HFFc6 (cell line): ENCODE data around the gene SORCS2. TPM values are rescaled to one million over a fixed set of nuclear protein-coding genes. Genes with fewer than 3 reads are reported as not detected.

Experiments used
- DNase-seq: peaks from one replicate; pipeline ENCODE4 v3.0.0-alpha.2; 2018
- H3K27ac Mint-ChIP-seq: 2 replicates; pipeline ENCODE4 v1.8.0; 2020; ENCODE audit warnings: mild to moderate bottlenecking, mixed read lengths
- H3K27me3 Mint-ChIP-seq: 2 replicates; pipeline ENCODE4 v1.8.0; 2021; ENCODE audit warnings: mild to moderate bottlenecking, moderate library complexity, mixed read lengths; ENCODE audit not compliant: insufficient read depth
- H3K36me3 Mint-ChIP-seq: 2 replicates; pipeline ENCODE4 v1.8.0; 2021; ENCODE audit warnings: low read depth, mixed read lengths
- H3K4me1 Mint-ChIP-seq: 2 replicates; pipeline ENCODE4 v1.8.0; 2020; ENCODE audit warnings: low read depth, mixed read lengths
- H3K4me3 Mint-ChIP-seq: 2 replicates; pipeline ENCODE4 v1.8.0; 2020; ENCODE audit warnings: mild to moderate bottlenecking, moderate library complexity, mixed read lengths
- H3K9me3 Mint-ChIP-seq: 2 replicates; pipeline ENCODE4 v1.8.0; 2020; ENCODE audit warnings: mild to moderate bottlenecking, mixed read lengths
- total RNA-seq, 6 experiments: library from RNA; stranded (reverse); fragmentation: NEBNext Ultra II Directional; extraction: Animal tissue kit (Norgen Biotek cat#: 25700); gene quantifications; 2 replicates in 1 of 6; 3 replicates in 5 of 6; pipeline ENCODE4 v1.2.3, GENCODE V29; 2021
- TF ChIP-seq, protein P1 (sequence below): fragments of 200-600 bp; sonication (generic); IDR thresholded peaks from 2 replicates; pipeline ENCODE4 v1.5.0; 2021; ENCODE audit warnings: antibody characterized with exemption, mild to moderate bottlenecking

SORCS2 gene
- total RNA-seq, 6 experiments from 2014 or later, result 0.05 to 0.15 (median 0.12) TPM; not detected in 3

DNA sequence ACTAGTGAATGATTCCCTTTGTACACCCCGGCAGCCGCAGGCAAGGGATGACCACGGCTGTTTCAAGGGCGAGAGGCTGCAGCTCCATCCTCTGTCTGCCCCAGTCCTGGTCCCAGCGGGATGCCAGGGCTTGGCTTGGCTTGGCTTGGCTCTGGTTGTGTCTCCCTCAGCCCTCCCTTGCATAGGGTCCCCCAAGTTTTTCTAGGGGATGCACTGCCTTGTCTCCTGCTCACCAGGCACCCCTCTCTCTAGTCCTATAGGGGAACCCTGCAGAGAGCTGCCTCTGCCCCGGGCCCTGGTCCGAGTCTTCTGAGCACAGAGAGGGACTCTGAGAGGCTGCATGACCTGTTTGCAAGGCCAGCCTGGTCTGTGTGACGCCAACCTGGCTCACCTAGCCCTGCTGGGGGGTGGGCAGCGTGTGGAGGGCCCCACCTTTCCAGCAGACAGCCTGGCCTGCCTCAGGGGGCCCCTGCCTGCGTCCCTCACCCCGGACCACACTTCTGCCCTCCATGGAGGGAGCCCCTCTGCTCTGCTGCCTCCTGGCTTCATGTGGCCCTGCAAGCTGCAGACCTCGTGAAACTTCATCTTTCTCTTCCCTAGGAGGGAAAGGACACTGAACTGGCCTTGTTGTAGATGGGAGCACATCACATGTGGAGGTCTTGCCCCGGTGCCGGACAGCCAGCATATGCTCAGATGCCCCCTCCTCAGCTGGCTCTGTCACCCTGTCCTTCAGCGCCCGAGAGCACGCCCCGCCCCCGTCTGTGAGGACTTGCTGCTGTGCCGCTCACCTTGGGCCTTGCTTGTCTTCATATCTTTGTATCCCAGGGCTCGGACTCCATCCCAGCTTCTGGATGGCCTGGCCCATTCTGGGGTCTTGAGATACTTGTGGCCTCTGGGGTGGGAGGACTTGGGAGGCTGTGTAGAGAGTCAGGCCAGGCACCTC is 16.4 kb downstream of the SORCS2 start:
- TF ChIP-seq, protein P1, sequence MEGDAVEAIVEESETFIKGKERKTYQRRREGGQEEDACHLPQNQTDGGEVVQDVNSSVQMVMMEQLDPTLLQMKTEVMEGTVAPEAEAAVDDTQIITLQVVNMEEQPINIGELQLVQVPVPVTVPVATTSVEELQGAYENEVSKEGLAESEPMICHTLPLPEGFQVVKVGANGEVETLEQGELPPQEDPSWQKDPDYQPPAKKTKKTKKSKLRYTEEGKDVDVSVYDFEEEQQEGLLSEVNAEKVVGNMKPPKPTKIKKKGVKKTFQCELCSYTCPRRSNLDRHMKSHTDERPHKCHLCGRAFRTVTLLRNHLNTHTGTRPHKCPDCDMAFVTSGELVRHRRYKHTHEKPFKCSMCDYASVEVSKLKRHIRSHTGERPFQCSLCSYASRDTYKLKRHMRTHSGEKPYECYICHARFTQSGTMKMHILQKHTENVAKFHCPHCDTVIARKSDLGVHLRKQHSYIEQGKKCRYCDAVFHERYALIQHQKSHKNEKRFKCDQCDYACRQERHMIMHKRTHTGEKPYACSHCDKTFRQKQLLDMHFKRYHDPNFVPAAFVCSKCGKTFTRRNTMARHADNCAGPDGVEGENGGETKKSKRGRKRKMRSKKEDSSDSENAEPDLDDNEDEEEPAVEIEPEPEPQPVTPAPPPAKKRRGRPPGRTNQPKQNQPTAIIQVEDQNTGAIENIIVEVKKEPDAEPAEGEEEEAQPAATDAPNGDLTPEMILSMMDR, result no peak
- no peaks in the 10 kb centered on the region for H3K36me3 Mint-ChIP-seq
- no peak overlapping the region for H3K4me3 Mint-ChIP-seq
- H3K27ac Mint-ChIP-seq, result no peak overlapping the region
- peaks cover 55% of the 10 kb centered on the region for H3K4me1 Mint-ChIP-seq
- peaks cover 1% of the 10 kb centered on the region; the same call in 1 of the 2 replicates for H3K27me3 Mint-ChIP-seq
- peaks cover 5% of the 10 kb centered on the region; the same call in 1 of the 2 replicates for H3K9me3 Mint-ChIP-seq
- DNase-seq, result no peak

DNA sequence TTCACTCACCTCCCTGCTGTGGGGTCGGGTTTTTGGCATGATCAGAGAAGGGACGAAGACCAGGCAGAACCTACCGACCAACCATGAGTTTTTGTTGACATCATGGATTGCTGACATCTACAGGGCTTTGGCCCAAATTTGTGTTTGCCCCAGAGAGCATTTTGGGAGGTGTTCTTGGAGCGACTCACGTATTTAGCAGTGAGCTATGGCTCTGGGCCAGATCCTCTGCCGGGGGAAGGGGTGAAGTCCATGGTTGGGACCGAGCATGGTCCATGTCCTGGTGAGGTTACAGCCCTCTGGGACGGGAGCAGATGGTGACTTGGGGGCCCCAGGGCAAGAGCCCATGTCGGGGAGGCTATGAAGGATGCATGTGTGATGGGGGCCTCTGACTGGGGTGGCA is 17.4 kb downstream of the SORCS2 start:
- no peak overlapping the region for H3K4me3 Mint-ChIP-seq
- peaks cover 55% of the 10 kb centered on the region for H3K4me1 Mint-ChIP-seq
- peaks cover 7% of the 10 kb centered on the region; the same call in 1 of the 2 replicates for H3K36me3 Mint-ChIP-seq
- H3K9me3 Mint-ChIP-seq, result peaks cover 15% of the 10 kb centered on the region
- no peak for DNase-seq
- H3K27ac Mint-ChIP-seq, result no peak overlapping the region
- H3K27me3 Mint-ChIP-seq, result peaks cover 1% of the 10 kb centered on the region; the same call in 1 of the 2 replicates
- TF ChIP-seq, protein P1, result no peak

DNA sequence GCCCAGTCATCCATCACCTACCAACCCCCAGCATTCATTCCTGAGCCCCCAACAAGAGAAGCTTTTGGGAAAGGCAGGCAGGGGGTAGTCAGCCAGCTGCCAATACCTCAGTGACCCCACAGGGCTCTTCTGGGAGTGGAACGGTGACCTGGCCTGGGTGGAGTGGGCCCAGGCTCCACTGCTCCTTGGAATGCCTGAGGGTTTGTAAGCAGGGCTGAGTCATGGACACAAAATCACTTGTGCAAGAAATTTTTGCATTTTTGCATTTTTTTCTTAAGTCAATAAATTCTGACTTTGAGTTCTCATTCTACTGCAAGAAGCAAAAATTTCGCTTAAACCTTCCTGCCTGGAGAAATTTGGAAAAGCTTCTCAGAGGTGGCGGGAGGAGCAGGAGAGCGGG is 18.5 kb downstream of the SORCS2 start:
- Mint-ChIP-seq H3K4me3 (no peak overlapping the region; the same call in 1 of the 2 replicates), H3K36me3 (peaks cover 8% of the 10 kb centered on the region; the same call in 1 of the 2 replicates), H3K9me3 (peaks cover 15% of the 10 kb centered on the region), H3K27ac (peak overlapping the region; percentile 59), H3K27me3 (peaks cover 1% of the 10 kb centered on the region; the same call in 1 of the 2 replicates), H3K4me1 (peaks cover 48% of the 10 kb centered on the region)
- DNase-seq, result peak; percentile 79
- TF ChIP-seq, protein P1, result no peak

DNA sequence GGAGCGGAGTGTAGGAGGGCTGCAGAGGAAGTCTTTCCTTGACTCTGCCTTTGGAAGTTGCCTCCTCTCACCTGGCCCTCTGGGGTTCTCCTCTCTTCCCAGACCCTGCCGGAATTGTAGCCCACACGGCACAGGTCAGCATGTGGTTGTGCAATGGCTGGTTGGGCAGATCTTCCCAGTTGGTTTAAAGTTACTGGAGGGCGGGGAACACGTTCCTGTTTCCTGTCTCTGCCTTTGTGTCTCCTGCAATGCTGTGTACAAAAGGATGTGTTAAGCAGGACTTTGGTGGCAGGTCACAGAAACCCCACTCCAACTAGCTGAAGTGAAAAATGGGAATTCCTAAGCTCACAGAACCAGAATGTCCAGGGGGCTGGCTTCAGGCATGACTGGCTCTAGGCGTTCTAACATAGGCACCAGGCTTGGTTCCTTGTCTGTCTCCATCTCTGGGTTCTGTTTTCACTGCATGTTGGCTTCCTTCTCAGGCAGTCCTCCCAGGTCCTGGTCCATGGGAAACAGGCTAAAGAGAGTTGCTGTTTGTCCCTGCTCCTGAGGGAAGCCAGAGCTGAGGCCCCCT is 19.9 kb downstream of the SORCS2 start:
- peaks cover 35% of the 10 kb centered on the region for H3K4me1 Mint-ChIP-seq
- H3K27ac Mint-ChIP-seq, result no peak overlapping the region
- H3K36me3 Mint-ChIP-seq, result peaks cover 8% of the 10 kb centered on the region; the same call in 1 of the 2 replicates
- H3K27me3 Mint-ChIP-seq, result no peaks in the 10 kb centered on the region
- H3K9me3 Mint-ChIP-seq, result peaks cover 15% of the 10 kb centered on the region
- TF ChIP-seq, protein P1, result no peak
- no peak for DNase-seq
- H3K4me3 Mint-ChIP-seq, result no peak overlapping the region

DNA sequence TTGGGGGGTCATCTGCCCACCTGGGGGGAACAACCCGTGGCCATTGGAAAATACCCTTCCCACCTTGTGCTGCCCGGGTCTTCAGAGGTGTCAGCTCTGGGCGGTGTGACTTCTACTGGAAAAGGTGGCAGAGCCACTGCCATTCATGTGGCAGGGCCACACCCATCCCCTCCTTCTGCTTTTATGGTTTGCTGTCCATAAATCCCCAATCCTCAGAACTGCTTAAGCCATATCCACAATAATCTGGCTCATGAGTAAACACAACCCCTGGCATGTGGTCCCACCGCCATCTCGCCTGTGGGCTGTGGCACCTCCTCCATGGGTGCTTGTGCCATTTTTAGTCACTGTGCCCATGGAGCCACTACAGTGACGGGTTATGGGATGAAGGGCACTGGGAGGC is 20.6 kb downstream of the SORCS2 start:
- TF ChIP-seq, protein P1, result no peak
- peaks cover 15% of the 10 kb centered on the region for H3K9me3 Mint-ChIP-seq
- peaks cover 3% of the 10 kb centered on the region; the same call in 1 of the 2 replicates for H3K27me3 Mint-ChIP-seq
- H3K27ac Mint-ChIP-seq, result no peak overlapping the region
- H3K36me3 Mint-ChIP-seq, result peaks cover 8% of the 10 kb centered on the region; the same call in 1 of the 2 replicates
- no peak for DNase-seq
- H3K4me1 Mint-ChIP-seq, result peaks cover 35% of the 10 kb centered on the region
- no peak overlapping the region for H3K4me3 Mint-ChIP-seq
